MV-4-11 (cell line): ENCODE results near the gene UAP1.

Source experiments
- DNase-seq: peaks from one replicate; lab custom pipeline; 2025; lab: John Stamatoyannopoulos, UW

Gene UAP1

DNA sequence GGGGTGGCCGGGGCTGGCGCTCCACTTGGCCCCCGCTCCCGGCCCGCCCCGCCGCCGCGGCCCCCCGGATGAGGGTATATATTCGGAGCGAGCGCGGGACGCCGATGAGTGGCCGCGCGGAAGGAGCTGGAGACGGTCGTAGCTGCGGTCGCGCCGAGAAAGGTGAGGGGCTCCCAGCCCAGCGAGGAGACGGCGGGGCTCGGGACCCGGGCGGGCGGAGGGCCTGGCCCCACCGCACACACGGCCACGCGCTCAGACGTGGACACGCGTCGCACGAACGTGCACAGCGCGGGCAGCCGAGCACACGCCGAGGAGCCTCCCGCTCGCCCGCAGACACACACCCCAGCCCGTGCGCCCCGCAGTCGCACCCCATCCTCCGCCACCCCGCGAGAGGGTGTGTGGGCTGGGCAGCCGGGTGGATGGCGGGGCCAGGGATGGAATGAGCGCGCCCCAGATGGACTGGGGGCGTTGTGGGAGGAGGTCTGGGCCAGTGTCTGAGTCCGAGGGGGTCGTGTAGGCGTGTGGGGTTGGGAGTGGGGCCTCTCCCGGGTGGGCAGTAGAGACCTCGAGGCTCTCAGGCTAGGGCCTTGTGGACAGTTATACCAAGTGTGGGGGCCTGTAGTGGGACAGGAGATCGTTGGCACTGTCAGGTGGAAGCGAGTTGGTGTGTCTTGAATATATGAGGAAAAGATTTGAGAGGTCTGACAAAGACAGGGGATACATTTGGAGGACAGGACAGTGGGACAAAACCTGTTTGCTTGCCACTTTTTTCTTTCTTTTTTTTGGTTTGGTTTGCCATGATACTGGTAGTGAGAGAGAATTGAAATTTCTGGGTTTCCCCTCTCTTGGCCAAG, at the start of gene UAP1:
TSS of gene UAP1 (plus strand) at position 107 of the 854 bp plus-strand sequence. CDS start 4,347 bp downstream, outside the sequence.
- DNase-seq, result no peak

DNA sequence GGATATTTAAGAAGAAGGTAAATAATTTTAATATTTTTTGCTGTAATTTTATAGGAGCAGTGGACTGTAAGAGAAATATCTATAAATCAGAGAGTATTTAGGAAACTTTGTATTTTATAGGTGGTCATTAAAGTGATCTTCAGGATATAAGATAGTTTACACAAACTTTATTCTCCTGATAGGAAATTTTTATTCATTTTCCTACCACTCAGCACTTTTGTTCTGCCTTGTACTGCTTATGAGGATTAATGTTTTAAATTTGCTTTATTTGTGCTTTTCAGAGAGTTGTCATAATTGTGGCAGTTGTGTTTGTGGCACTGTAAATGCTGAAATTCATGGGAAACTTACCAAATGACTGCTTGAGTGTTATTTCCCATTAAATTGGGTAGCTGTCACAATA, 34.2 kb upstream of the UAP1 start:
- no peak for DNase-seq

DNA sequence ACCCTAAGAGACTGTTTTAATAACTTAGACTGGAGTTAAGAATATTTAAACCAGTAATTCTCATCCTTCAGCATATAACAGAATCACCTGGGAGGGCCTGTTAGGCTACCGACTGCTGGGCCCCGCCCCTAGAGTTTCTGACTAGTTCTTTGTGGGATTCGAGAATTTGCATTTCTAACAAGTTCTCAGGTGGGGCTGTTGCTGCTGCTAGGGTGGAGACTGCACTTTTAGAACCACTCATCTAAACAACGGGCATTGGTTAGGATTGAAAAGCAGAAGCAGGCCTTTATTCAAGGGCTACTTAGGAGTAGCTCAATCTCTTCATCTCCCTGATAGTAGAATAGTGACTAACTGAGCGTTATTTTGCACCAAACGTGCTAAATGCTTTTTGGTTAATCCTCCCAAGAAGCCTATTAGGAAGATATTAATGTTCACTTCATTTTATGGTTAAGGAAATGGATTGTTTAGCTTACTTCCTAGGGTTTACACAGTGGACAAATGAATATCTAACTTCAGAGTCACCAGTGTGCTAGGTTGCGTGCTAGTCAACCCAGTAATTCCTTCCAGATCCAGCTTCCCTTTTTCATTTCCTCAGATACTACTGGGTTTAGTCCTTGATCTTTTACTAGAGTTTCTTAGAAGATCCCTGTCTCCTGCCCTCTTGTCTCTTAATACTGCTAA, 31.1 kb upstream of the UAP1 start:
- DNase-seq, result peak; percentile 86

DNA sequence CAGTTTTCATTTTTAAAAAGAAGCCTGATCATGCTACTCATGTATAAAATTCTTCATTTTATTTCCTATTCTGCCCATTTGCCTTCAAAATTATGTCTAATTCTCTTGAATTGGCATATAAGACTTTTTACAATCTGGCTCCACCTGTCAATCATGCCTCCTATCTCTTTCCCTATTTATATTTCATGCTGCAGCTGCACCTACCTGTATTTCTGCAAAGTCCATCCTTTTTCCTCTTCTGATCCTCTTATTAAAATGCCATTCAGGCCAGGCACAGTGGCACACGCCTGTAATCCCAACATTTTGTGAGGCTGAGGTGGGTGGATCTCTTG, 30.6 kb upstream of the UAP1 start:
- no peak for DNase-seq

DNA sequence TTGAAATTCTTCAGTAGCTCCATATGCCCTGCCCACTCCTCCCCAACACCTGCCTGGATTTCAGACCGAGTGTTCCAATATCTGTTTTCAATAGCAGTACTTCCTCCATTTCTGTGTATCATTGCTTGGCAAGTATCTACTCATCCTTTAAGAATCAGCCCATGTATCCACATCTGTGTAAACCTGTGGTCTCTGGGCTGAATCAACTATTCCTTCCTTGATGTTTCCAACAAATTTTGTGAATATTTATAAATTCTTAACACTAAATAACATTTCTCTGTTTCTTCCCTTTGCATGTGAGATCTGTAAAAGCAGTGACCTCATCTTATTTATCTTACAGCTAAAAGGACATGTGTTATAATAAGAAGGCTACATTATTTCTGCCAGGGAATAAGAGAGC, 26.0 kb upstream of the UAP1 start:
- no peak for DNase-seq

DNA sequence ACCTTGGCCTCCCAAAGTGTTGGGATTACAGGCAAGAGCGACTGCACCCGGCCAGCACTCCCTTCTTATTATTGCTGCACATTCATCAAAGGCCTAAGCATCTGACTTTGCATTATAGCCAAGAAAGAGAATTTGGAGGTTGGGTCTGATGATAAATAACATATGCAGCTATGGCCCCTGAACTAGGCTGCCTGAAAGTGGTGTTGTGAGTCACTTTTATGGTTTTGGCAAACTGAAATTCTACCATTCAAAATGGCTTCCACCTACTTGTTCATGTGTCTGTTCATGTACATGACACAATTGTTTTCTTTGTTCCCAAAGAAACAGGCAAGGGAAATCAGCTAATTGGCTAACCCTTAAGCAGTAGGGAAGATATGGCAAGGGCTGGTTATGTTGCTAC, 25.0 kb upstream of the UAP1 start:
- no peak for DNase-seq

DNA sequence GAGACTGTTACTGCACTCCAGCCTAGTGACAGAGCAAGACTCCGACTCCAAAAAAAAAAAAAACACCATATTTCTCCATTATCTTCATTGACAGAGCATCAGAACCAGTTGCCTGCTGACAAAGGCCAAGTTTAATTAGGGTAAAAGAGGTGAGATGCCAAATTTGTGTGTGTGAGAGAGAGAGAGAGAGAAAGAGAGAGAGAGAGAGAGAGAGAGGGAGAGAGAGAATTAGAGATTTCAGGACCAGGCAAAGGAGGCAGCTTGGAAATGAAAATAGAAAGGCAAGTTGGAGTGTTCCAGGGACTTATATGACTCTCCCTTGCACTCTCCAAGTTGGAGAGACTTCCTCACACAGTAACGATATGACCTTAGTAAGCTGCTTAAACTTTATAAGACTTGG, 24.3 kb upstream of the UAP1 start:
- DNase-seq, result no peak

DNA sequence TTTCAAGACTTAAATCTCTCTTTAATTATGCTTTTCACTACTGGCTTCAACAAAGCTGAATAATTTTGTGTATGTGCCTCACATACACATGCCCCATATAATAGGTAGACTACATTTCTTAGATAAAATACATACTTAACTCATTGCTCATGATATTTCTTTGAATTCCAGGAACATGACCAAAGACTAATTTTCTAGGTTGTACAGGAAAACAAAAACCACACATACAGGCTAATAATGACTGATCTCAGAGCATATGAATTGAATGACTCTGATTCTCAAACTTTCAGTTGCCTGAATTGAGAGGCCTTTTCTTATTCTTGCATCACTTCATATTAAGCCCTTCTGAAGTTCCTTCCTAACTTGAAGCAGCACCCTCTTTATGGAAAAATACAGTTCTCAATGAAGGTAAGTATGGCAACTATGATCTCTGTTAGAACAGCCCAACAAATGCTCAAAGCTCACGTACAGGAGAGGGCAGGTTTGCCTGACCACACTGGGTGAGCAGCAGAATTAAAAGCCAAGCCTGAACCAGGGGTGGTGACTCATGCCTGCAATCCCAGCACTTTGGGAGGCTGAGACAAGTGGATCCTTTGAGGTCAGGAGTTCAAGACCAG, 22.6 kb upstream of the UAP1 start:
- DNase-seq, result peak; percentile 34

DNA sequence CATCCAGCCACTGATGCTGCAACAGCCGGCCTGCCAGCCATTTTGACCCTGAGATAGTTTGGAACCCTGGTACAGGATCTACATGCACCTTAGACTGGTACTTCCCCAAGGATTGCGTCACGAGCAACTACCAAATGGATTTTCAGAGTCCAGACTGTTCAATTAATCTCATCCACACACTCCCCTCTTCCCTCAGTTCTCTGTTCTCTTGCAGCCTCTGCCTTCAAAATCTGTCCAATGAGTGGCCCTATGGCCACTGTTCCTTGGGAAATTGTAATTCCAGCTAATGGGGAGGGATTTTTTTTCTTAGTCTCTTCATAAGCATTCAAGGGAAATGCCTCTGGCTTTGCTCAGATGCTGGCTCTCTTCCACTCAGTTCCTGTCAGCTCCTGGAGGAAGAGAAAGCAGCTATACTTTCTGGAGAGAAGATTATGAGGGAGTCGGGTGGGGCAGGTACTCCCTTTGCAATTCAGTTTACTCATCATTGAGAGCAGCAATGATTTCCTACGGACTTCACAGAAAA, 19.8 kb upstream of the UAP1 start:
- no peak for DNase-seq

DNA sequence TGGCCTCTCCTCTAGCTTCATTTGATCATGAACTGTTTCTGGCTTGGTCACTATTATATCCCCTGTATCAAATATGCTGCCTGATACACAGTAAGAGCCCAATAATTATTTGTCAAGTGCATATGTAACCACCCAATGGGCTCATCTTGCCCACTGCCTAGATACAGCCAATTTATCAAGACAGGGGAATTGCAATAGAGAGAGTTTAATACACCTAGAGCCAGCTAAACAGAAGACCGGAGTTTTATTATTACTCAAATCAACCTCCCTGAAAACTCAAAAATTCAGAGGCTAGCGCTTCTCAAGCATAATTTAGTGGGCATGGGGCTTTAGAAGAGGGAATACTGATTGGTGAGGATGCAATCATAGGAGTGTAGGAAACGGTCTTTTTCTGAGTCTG, 18.3 kb upstream of the UAP1 start:
- DNase-seq, result no peak

DNA sequence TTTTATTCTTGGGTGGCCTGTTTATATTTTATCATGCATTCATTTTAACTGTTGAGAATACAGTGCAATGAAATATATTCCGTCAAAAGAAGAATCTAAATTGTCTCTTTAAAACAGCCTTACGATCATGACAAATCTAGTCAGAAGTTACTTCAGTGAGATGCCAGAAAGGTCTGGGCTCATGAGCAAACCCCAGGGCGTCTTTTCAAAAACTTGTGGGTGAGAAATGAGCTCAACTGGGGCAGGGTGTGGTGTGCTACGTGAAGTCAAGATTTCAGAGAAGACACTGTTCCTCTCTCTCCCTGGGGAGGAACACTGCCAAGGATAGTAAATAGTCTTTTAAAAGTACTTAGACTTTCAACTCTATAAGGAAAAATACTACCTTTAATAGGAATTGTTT, 13.4 kb upstream of the UAP1 start:
- no peak for DNase-seq

DNA sequence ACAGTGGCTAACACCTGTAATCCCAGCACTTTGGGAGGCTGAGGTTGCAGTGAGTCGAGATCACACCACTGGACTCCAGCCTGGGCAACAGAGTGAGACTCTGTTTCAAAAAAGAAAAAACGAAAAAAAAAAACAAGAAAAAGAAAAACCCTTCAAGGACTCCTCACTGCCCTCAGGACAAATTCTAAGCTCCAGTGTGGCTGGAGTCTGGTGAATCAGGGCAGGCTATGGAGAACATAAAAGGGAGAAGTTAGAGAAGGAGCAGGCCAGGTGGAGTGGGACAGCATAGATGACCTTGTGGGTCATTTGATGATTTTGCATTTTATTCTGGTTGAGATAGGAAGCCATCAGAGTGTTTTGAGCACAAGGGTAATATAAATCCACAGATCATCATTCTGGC, 12.5 kb upstream of the UAP1 start:
- no peak for DNase-seq

DNA sequence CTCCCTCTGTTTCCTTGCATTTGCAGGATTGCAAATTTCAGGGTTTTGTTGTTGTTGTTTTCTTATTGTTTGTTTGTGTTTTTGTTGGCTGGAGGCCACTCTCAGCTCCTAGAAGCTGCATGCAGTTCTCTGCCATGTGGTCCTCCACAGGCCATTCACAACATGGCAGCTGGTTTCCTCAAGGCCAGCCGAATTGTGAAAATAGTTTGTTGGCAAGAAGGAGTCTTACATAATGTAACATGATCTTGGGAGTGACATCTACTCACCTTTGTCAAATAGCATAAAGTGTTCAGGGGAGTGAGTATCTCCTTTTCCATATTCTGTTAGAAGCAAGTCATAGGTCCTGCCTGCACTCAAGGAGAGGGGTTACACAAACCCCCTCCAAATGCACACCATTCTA, 10.6 kb upstream of the UAP1 start:
- DNase-seq, result no peak

DNA sequence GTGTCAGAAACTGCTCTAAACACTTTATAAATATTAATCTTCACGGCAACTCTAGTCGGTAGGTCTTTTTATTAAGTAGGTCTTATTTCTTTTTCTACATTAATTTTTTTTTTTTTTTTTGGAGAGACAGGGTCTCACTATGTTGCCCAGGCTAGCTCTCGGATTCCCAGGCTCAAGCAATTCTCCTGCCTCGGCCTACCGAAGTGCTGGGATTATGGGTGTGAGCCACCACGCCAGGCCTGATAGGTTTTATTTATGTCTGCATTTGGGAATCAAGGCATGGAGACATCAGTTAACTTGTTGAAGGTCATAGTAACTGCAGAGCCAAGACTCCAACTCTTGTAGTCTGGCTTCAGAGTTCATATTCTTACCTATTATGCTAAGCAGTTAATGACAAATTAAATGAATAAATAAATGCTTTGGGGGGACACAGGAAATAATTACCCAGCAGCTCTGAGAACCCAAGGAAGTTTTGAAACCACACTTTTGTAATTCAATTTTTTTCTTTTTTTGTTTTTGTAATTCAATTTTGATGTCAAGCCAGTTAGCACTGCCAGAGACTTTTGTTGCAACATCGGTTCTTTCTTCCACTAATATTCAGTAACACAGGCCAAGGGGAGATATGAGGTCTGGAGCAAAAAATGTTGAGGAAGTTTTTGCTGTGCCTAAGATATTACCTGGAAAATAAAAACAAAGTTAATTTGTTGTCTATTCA, 9.4 kb upstream of the UAP1 start:
- DNase-seq, result no peak

DNA sequence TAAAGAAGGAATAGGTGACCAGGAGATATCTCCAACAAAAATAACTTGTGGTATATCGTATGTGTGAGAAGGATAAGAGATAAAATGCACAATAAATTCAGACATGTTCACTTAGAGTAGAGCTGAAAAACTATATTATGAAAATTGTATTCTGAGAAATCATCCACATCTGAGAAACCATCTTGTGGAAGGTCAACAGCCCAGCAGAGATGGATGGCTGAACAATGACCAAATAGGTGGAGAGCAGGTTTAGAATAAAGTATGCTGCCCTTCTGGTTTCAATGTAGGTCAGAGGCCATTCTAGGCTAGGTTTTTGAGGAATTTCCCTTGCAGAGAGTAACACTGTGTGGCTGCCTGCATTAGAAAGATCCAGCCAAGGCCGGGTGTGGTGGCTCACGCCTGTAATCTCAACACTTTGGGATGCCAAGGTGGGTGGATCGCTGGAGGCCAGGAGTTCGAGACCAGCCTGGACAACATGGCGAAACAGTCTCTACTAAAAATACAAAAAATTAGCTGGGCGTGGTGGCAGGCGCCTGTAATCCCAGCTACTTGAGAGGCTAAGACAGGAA, 8.8 kb upstream of the UAP1 start:
- no peak for DNase-seq

DNA sequence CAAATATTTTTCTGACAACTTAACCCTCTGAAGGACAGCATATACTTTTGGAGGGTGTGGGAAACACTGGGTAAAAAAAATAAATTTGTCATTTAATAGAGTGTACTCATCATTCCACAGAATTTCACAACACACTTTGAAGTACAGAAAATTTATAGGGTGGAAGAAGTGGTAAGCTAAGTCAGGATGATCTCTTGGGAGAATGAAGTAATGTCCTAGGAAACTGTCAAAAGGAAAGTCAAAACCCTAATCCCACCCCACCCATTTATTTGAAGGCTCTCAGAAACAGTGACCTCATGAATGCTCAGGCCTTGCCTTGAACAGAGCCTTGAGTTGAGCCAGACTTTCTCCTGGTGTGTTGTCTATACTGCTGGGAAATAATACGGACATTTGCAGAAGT, 7.3 kb upstream of the UAP1 start:
- DNase-seq, result peak; percentile 9

DNA sequence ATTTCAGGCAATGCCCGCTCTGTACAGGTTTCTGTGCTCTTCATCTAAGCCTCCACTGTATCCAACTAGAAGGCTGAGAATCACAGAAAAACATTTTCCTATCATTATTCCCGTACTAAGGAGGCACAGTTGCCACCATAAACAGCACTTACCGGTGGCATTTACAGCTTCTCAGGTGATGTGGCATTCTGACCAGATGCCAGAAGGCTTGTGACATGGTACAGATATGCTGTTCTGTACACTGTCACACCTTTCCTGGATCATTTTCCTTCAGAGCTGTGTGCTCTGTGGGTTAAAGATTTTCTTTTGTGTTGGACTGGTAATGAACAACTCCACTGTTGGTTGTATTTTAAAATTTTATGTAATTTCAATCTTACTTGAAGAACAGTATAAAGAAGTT, 4.0 kb upstream of the UAP1 start:
- no peak for DNase-seq

DNA sequence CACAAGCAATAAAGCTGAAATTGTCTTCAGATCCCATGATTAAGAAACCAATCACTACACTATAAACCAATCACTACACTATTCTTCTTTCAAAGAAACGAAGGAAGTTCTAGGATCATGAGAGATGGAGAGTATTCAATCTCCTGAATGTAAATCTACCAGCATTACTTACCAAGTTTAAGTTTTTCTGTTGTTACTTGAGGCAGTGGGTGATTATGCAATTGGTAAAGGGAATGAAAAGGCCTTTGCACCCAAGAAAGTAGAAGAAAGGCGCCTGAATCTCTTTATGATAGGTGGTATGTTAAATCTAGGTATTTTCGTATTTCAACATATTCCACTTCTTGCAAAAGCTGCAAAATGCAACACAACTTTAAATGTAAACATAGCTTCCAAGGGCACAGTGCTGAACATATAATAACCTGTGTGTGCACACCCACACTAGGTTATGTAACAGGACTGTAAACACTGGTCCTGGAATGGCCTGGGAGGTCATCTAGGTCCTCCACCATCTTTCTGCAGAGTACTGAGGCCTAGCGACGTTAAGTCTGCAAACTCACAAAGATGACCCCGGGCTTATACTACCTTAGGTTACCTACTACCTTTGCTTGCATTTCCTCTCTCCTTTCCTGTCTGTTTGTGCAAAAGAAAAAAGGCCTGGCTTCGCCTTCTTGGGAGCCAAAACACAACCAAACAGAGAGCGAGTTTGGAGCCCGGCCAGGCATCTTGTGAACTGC, 1.1 kb upstream of the UAP1 start:
- no peak for DNase-seq

DNA sequence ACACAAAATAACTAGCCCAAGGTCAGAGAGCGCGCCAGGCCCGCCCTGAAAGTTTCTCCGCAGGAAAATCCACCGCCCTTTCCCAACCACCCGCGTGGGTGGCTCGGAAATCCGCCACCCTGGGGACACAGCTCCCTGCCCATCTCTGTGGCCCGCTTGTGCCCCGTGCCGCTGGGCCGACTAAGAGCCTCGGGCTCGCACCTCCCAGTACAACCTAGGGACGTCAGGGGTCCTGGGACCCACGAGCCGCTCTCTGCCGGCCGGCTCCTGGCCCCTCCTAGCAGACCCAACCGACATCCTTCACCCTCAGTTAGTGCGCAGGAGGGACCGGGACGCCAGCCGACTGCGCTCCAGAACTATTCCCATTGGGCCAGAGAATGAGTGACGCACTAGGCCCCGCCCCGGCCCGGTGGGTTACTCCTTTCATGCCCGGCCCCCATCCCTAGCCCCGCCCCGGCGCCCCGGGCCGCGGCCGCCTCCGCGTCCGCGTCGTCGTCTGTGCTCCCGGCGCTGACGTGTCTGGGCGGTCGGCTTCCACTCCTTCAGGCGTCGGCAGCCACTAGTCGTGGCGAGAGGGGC, 396 bp upstream of the UAP1 start:
- DNase-seq, result peak; percentile 93

DNA sequence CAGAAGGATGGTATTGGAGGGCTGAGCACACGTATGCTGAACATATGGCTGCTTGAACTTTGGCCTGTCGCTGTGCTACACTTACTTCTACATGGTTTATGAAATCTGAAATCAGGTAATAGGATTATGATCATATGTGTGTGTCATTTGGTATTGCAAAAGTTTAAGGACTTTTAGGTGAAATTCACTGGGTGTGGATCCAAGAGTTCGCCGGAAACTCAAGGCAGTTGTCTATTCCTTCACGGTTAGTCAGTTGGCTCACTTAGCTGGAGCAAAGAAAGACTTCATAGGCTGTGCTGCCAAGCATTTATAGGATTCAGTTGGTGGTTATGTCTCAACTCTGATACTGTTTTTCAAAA, 927 bp downstream of the UAP1 start:
- DNase-seq, result peak; percentile 22

DNA sequence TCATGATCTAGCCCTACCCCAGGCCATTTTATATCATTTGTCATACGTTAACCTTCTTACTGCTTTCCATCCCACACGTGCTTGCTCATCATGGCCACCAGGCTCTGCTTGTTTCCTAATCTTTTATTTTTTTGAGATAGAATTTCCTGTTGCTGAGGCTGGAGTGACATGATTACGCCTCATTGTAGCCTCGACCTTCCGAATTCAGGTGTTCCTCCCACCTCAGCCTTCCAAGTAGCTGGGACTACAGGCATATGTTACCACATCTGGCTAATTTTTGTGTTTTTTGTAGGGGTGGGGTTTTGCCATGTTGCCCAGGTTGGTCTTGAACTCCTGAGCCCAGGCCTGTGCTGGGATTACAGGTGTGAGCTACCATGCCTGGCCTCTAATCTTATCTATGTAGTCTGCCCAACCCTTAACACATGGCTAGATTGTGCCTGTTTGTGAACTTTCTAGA, 3.3 kb downstream of the UAP1 start:
- no peak for DNase-seq
